ENCODE results near the gene CDIPT.

- TF ChIP-seq EZH2 (IDR thresholded peaks at IDR 0.05; ENCODE audit: insufficient read depth, poor library complexity, severe bottlenecking) (no peak), EZH2phosphoT487 (IDR thresholded peaks at IDR 0.05; ENCODE audit: insufficient read depth, low read depth) (no peak)
These were observed 14.4 kb upstream of the CDIPT start for GRCh38 chr16:29877266-29877961.
